Stimulated activated naive B cell treated with anti-CD40 and anti-IgM and Interleukin-4, amounts not matched to agents 10 μg/mL and 1 μg/mL and 100 μg/mL, for 72 hours (primary cell): ENCODE results near the gene TBC1D1.
A peak's percentile ranks its signal among the peaks of the same experiment; 100 is the strongest.

Experiments used
- ATAC-seq, 2 donors: fragments of 150-1000 bp; cut with Tn5 transposase; replicated peaks; 2 replicates each; pipeline ENCODE4 v1.10.0; 2021; ENCODE audit warnings: moderate library complexity in 1 of 2
- DNase-seq: peaks from one replicate; pipeline ENCODE4 v3.0.0; 2021
- H3K27ac Mint-ChIP-seq: one replicate; pipeline ENCODE4 v1.8.0; 2022; ENCODE audit warnings: mild to moderate bottlenecking, mixed read lengths
- H3K27me3 Mint-ChIP-seq, 2 donors: one replicate each; pipeline ENCODE4 v1.8.0; 2022; ENCODE audit warnings: mixed read lengths in 2 of 2
- H3K36me3 Mint-ChIP-seq, 2 donors: one replicate each; pipeline ENCODE4 v1.8.0; 2022; ENCODE audit warnings: mixed read lengths in 2 of 2, mild to moderate bottlenecking in 1 of 2
- H3K4me1 Mint-ChIP-seq, 2 donors: one replicate each; pipeline ENCODE4 v1.8.0; 2022; ENCODE audit warnings: mixed read lengths in 2 of 2, mild to moderate bottlenecking in 1 of 2
- H3K4me3 Mint-ChIP-seq, 2 donors: one replicate each; pipeline ENCODE4 v1.8.0; 2022; ENCODE audit warnings: mild to moderate bottlenecking in 2 of 2, mixed read lengths in 2 of 2, moderate library complexity in 1 of 2
- H3K9me3 Mint-ChIP-seq, 2 donors: one replicate each; pipeline ENCODE4 v1.8.0; 2022; ENCODE audit warnings: mixed read lengths in 2 of 2, mild to moderate bottlenecking in 1 of 2

Gene TBC1D1

DNA sequence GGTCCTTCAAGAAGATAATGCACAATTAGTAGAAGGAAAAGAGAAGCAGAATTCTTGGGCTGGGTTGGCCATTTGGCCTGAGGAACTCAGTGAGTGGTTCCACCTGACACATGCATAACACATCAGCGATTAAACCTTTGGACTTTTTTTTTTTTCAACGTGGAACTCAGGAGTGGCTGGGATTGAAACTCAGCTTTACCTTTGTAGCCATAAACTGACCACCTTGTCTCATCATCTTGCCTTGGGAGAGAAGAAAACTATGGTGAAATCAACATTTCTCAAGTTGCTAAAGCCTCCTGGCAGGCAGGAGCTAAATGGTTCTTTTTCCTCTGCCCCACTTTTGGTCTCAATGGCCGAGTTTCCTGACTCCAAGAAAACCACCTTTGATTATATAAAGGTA is 85.6 kb downstream of the TBC1D1 start:
- DNase-seq: no peak
- no peak for ATAC-seq
- Mint-ChIP-seq H3K36me3 (peaks cover 5 to 16% of the 10 kb centered on the region in 2 donors), H3K27me3 (no peaks in the 10 kb centered on the region), H3K4me3 (peak overlapping the region; percentile 82 to 86), H3K4me1 (peaks cover 25 to 46% of the 10 kb centered on the region in 2 donors), H3K9me3 (no peaks in the 10 kb centered on the region), H3K27ac (peak overlapping the region; percentile 69)

DNA sequence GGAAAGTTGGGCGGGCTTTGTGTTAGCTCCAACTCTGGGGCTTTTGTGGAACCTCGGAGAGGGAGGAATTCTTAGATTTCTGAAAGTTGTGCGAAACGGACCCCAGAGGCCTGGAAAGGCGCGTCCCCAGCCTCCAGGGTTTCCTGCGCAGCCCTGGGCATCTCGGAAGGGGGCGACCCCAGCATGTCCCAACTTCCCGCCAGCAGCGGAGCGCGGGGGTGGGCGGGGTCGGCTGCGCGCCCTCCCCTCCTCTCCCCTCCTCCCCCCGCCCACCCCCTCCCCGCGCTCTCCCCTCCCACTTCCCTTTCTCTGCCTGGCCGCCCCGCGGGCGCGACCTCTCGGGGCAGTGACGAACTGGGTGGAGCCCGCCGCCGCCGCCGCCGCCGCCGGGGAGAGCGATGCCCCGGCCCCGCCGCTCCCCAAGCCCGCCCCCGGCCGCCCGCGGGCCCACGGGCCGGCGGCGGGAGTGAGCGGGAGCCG is 86.1 kb downstream of the TBC1D1 start:
- H3K4me3 Mint-ChIP-seq: peak overlapping the region; percentile 82 to 86

GRCh38 chr4:37977471-37978247 is 86.8 kb downstream of the TBC1D1 start:
- Mint-ChIP-seq H3K4me3 (peak overlapping the region; percentile 82 to 86), H3K36me3 (peaks cover 7 to 16% of the 10 kb centered on the region in 2 donors), H3K4me1 (peaks cover 31 to 53% of the 10 kb centered on the region in 2 donors), H3K27me3 (no peaks in the 10 kb centered on the region), H3K27ac (peak overlapping the region; percentile 93), H3K9me3 (no peaks in the 10 kb centered on the region)
- ATAC-seq (peak; percentile 69 to 70), DNase-seq (peak; percentile 68)

More for the DNA sequence above, 86.1 kb downstream of the TBC1D1 start:
- Mint-ChIP-seq H3K27me3 (no peaks in the 10 kb centered on the region), H3K4me1 (peaks cover 27 to 47% of the 10 kb centered on the region in 2 donors), H3K9me3 (no peaks in the 10 kb centered on the region), H3K36me3 (peaks cover 6 to 16% of the 10 kb centered on the region in 2 donors), H3K27ac (peak overlapping the region; percentile 69)
- DNase-seq: peak; percentile 75
- ATAC-seq: peak; percentile 81 to 83

DNA sequence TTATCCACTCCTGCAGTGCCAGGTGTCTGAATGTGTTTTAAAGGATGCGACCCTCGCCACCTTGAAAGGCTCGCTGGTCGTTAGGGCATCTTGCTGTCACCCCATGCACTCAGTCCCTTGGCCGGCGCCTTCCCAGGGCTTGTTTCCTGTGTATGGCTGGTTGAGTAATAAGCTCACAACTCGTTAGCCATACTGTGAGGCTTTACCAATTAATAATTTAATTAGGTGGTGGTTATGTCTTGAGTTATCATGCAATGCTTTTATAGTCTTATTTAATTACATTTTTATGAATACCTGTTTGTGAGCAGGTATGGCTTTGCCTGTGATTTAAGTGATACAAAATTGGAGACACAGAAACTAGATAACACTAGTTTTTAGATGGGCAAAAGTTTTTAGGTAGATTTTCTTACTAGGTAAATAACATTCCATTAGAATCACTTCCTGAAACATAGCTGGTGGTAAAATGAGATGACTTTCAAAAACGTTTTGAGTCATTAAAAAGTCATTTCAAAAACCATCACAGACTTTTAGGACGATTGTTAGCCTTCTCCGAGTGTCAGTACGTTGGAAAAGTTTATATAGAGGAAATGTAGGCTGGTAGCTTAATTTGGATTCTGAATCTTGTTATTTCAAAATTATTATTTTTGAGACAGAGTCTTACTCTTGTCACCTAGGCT is 87.5 kb downstream of the TBC1D1 start:
- peak overlapping the region; percentile 82 to 86 for H3K4me3 Mint-ChIP-seq
- no peaks in the 10 kb centered on the region for H3K27me3 Mint-ChIP-seq
- ATAC-seq (peak; percentile 36 to 54), DNase-seq (peak; percentile 19)
- H3K4me1 Mint-ChIP-seq: peaks cover 29 to 55% of the 10 kb centered on the region in 2 donors
- H3K27ac Mint-ChIP-seq: peak overlapping the region; percentile 93
- peaks cover 9 to 16% of the 10 kb centered on the region in 2 donors for H3K36me3 Mint-ChIP-seq
- no peaks in the 10 kb centered on the region for H3K9me3 Mint-ChIP-seq

- H3K9me3 Mint-ChIP-seq: no peaks in the 10 kb centered on the region
- DNase-seq (no peak), ATAC-seq (no peak)
- H3K27me3 Mint-ChIP-seq: no peaks in the 10 kb centered on the region
- peak overlapping the region; percentile 60 to 86 for H3K4me3 Mint-ChIP-seq
- peak overlapping the region; percentile 88 for H3K27ac Mint-ChIP-seq
- peaks cover 9 to 12% of the 10 kb centered on the region in 2 donors for H3K36me3 Mint-ChIP-seq
- H3K4me1 Mint-ChIP-seq: peaks cover 28 to 66% of the 10 kb centered on the region in 2 donors
These were observed 89.4 kb downstream of the TBC1D1 start for GRCh38 chr4:37980246-37980645.

GRCh38 chr4:37981425-37981824 is 90.5 kb downstream of the TBC1D1 start:
- DNase-seq (no peak), ATAC-seq (no peak)
- H3K9me3 Mint-ChIP-seq: no peaks in the 10 kb centered on the region
- peak overlapping the region in 1 of 2 donors; percentile 23 for H3K4me3 Mint-ChIP-seq
- no peak overlapping the region for H3K27ac Mint-ChIP-seq
- H3K4me1 Mint-ChIP-seq: peaks cover 33 to 71% of the 10 kb centered on the region in 2 donors
- no peaks in the 10 kb centered on the region for H3K27me3 Mint-ChIP-seq
- H3K36me3 Mint-ChIP-seq: peaks cover 11 to 12% of the 10 kb centered on the region in 2 donors

DNA sequence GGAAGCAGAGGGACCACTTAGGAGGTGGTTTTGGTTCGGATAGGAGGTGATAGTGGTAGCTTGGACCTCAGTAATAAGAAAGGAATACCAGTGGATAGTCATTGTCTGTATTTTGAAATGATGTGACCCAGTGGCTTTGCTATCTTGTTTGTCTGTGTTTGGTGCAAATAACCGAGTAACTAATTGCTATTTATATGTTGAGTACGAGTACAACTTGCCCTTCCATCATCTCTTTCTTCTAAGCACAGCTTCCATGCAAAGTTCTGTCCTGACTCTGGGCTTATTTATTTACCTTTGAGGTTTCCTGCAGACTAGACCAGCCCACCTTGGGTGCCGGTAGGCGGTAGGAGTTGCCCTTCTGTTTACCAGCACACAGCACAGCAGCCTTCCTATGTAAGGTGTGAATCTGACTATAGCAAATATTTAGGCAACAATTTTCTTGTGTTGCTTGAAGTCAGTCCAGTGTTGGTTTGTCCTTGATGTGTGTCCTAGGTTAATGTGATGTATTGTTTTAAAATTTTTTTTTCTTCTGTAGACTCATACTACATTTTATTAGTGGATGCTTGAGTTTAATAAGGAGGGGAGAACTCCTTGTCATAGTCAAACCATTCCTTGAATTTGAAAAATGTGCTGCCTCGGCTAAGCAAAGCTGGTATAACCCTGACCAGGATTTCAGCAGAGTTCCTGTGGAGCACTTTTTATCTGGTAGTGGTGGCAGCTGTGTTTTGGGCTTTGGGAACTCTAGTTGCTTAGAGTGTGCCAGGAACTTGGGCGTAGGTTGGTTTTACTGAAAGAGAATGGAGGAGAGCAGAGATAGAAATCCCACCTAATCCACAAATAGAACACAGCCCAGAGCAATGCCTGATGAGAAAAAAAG is 91.2 kb downstream of the TBC1D1 start:
- DNase-seq (no peak), ATAC-seq (no peak)
- Mint-ChIP-seq H3K36me3 (peaks cover 11 to 12% of the 10 kb centered on the region in 2 donors), H3K27me3 (no peaks in the 10 kb centered on the region), H3K4me1 (peaks cover 37 to 74% of the 10 kb centered on the region in 2 donors), H3K4me3 (peak overlapping the region in 1 of 2 donors; percentile 9), H3K9me3 (no peaks in the 10 kb centered on the region), H3K27ac (peak overlapping the region; percentile 3)

DNA sequence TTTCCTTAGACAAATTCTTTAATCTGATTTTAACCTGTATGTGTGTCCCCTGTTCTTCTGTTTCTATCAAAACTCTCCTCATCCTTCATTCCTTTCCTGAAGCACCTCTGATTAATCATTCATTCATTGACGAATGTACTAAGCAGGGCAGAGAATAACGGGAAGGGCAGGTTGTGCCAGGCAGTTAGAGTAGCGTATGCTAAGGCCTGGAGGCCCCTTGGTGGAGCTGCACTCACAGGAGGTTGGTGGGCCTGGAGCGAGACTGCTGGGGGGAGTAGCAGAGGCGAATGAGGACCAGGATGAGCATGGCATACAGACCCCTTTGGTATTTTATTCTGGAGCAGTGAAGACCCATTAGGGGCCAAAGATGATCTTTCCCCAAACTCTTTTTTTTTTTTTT is 91.9 kb downstream of the TBC1D1 start:
- ATAC-seq: no peak
- DNase-seq: no peak
- Mint-ChIP-seq H3K4me3 (no peak overlapping the region), H3K27ac (no peak overlapping the region), H3K36me3 (peaks cover 15 to 17% of the 10 kb centered on the region in 2 donors), H3K9me3 (no peaks in the 10 kb centered on the region), H3K4me1 (peaks cover 38 to 81% of the 10 kb centered on the region in 2 donors), H3K27me3 (no peaks in the 10 kb centered on the region)

GRCh38 chr4:37983951-37984350 is 93.1 kb downstream of the TBC1D1 start:
- H3K27ac Mint-ChIP-seq: no peak overlapping the region
- ATAC-seq: no peak
- no peaks in the 10 kb centered on the region for H3K9me3 Mint-ChIP-seq
- peaks cover 48 to 89% of the 10 kb centered on the region in 2 donors for H3K4me1 Mint-ChIP-seq
- no peak overlapping the region for H3K4me3 Mint-ChIP-seq
- no peaks in the 10 kb centered on the region for H3K27me3 Mint-ChIP-seq
- DNase-seq: no peak
- H3K36me3 Mint-ChIP-seq: peaks cover 21 to 25% of the 10 kb centered on the region in 2 donors

- DNase-seq (no peak), ATAC-seq (peak; percentile 24 to 33)
- no peak overlapping the region for H3K4me3 Mint-ChIP-seq
- H3K27ac Mint-ChIP-seq: no peak overlapping the region
- H3K36me3 Mint-ChIP-seq: peaks cover 21 to 24% of the 10 kb centered on the region in 2 donors
- H3K27me3 Mint-ChIP-seq: no peaks in the 10 kb centered on the region
- H3K4me1 Mint-ChIP-seq: peaks cover 50 to 84% of the 10 kb centered on the region in 2 donors
- no peaks in the 10 kb centered on the region for H3K9me3 Mint-ChIP-seq
These were observed 94.9 kb downstream of the TBC1D1 start for GRCh38 chr4:37985730-37986275.

GRCh38 chr4:37988670-37989069 is 97.8 kb downstream of the TBC1D1 start:
- H3K4me1 Mint-ChIP-seq: peaks cover 47 to 76% of the 10 kb centered on the region in 2 donors
- peaks cover 0 to 5% of the 10 kb centered on the region in 2 donors for H3K9me3 Mint-ChIP-seq
- ATAC-seq (no peak), DNase-seq (no peak)
- no peaks in the 10 kb centered on the region for H3K27me3 Mint-ChIP-seq
- H3K4me3 Mint-ChIP-seq: no peak overlapping the region
- peaks cover 25 to 31% of the 10 kb centered on the region in 2 donors for H3K36me3 Mint-ChIP-seq
- no peak overlapping the region for H3K27ac Mint-ChIP-seq

DNA sequence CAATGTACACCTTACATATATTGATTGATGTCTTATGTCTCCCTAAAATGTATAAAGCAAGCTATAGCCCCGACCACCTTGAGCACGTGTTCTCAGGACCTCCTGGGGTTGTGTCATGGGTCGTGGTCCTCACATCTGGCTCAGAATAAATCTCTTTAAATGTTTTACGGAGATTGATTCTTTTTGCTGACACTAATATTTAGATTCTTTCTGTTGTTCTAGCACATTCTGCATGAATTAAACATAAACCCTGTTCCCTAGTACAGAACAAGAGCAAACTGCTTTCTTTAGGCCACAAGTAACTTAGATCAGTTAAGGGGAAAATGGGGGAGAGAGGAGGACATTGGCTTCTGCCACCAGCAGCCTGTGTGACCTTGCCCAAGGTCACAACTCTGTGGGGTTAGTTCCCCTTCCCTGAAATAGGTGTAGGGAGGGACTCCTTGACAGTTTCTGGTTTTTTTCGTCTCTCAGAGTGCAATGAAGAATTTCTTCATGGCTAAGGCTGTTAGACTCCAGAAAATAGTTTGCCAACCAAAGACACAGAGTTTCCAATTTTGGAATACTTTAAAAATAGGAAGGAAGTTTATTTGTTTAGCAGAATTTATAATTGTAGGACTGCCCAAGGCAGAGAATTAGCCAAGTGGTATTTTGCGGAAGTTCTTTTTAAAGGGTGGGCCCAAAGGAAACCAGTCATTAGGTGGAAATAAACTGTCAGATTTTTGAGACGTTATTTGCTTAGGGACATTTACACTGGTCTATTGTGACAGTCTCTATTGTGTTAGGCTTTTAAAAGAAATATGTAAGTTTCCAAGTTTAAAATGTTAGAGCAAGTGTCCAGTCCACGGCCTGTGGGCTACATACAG is 98.7 kb downstream of the TBC1D1 start:
- Mint-ChIP-seq H3K4me1 (peaks cover 51 to 77% of the 10 kb centered on the region in 2 donors), H3K36me3 (peaks cover 28 to 34% of the 10 kb centered on the region in 2 donors), H3K27me3 (no peaks in the 10 kb centered on the region), H3K9me3 (peaks cover 0 to 5% of the 10 kb centered on the region in 2 donors), H3K27ac (peak overlapping the region; percentile 60), H3K4me3 (peak overlapping the region; percentile 13 to 66)
- ATAC-seq (peak; percentile 83 to 84), DNase-seq (no peak)
